ENCODE measurements around the gene PRMT2. TPM values are rescaled to one million over a fixed set of nuclear protein-coding genes. Genes with fewer than 3 reads are reported as not detected.

PRMT2 gene
- total and polyA plus RNA-seq, 2 experiments from 2014 or later = 51.9 to 56.9 TPM

GRCh38 chr21:46594276-46594675 lies 41.2 kb upstream of the PRMT2 start:
- H3K9me2 ChIP-seq (ENCODE audit: insufficient read depth) = no peaks in the 10 kb centered on the region; the same call in 1 of the 2 replicates
- H3K27me3 ChIP-seq (ENCODE audit: insufficient read depth) = no peaks in the 10 kb centered on the region
- no peaks in the 10 kb centered on the region; the same call in 2 of the 3 replicates for H3K4me1 Mint-ChIP-seq
- no peaks in the 10 kb centered on the region for H3K79me2 ChIP-seq (replicated peaks; ENCODE audit: insufficient read depth)
- no peaks in the 10 kb centered on the region for H4K20me1 ChIP-seq (replicated peaks; ENCODE audit: insufficient read depth)
- ATAC-seq (no peak), DNase-seq (ENCODE audit: low spot score) (peak; percentile 52)
- H3K36me3 Mint-ChIP-seq (ENCODE audit: low read depth) = peaks cover 18% of the 10 kb centered on the region; the same call in 2 of the 3 replicates
- no peak overlapping the region for H3K27ac Mint-ChIP-seq
- no peaks in the 10 kb centered on the region for H3K27me3 Mint-ChIP-seq (ENCODE audit: insufficient read depth, low read depth, poor library complexity)
- no peak overlapping the region for H2AFZ ChIP-seq
- H3K27ac ChIP-seq (ENCODE audit: low read depth) = no peak overlapping the region
- TF ChIP-seq STAT1 (IDR thresholded peaks at IDR 0.05; ENCODE audit: unreplicated experiment) (no peak), ETS1 (IDR thresholded peaks at IDR 0.05) (no peak), ZNF462 (CRISPR knock-in tag; IDR thresholded peaks at IDR 0.05) (no peak), CTCF (conservative IDR thresholded peaks at IDR 0.05; ENCODE audit: low read depth in 2 of 2) (no peak), POLR2AphosphoS5 (IDR thresholded peaks at IDR 0.05; ENCODE audit: low read depth) (no peak), JUNB (IDR thresholded peaks at IDR 0.05; ENCODE audit: unreplicated experiment) (no peak), ZNF114 (CRISPR knock-in tag; IDR thresholded peaks at IDR 0.05) (no peak), CREB1 (CRISPR knock-in tag; IDR thresholded peaks at IDR 0.05; ENCODE audit: low read depth) (no peak), REST (IDR thresholded peaks at IDR 0.05; ENCODE audit: unreplicated experiment) (no peak)
- H3K4me1 ChIP-seq (ENCODE audit: insufficient read depth) = no peaks in the 10 kb centered on the region
- H3F3A ChIP-seq (replicated peaks; ENCODE audit: low read depth) = no peaks in the 10 kb centered on the region
- H3K36me3 ChIP-seq (ENCODE audit: insufficient read depth) = no peaks in the 10 kb centered on the region
- H3K4me3 ChIP-seq = no peak overlapping the region
- no peak overlapping the region for H3K4me2 ChIP-seq
- peaks cover 65% of the 10 kb centered on the region for H3K9me3 Mint-ChIP-seq
- no peak overlapping the region for H3K4me3 Mint-ChIP-seq

All from GM23338 (cell line).